CD4-positive, alpha-beta T cell treated with Interleukin-4 for 4 hours (primary cell): ENCODE results near the gene ACP6.

Experiments
- DNase-seq: peaks from one replicate; pipeline ENCODE4 v3.0.0-alpha.2; 2020

ACP6 gene

GRCh38 chr1:147648933-147649332 lies 21.4 kb downstream of the ACP6 start:
- DNase-seq = no peak

DNA sequence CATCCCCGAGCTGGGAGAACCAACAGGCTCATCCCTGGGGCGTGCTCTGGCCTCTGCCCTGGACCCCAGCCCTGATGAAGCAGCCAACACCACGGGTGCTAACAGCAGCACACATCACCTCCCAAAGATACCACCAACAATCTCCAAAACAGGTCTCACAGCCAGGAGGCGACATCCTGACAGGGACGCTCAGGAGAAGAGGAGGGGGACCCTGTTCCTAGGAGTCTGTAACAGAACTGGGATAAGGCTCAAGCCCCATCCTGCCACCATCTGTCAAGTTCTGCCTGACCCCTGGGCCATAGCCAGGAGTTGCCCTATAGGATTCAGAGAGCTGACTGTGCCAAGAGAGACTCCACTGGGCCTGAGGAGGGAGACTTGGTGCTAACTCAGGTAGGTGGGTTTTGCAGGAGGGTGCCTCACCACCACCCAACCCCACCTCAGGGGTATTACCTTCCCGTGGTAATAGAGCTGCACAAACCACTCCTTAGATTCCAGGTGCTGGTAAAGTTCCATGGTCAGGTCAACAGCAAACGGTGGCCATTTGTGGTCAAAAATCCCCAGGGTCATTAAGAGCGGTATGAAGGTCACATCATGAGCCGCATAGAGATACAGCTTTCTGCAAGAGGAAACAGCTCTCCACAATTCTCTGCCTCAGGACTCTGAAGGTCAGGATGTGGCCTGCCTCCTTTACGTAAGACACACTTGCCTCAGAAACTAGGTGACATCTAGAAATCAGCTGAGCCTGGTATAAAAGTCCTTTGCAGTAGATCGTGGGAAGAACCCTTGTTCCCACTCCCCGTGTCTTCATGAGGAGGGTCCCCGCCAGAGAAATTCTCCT lies 22.3 kb downstream of the ACP6 start:
- peak; percentile 35 for DNase-seq

GRCh38 chr1:147643974-147644373 lies 26.4 kb downstream of the ACP6 start:
- no peak for DNase-seq

- DNase-seq = peak; percentile 72
These were observed 28.4 kb downstream of the ACP6 start for GRCh38 chr1:147641695-147642592.

DNA sequence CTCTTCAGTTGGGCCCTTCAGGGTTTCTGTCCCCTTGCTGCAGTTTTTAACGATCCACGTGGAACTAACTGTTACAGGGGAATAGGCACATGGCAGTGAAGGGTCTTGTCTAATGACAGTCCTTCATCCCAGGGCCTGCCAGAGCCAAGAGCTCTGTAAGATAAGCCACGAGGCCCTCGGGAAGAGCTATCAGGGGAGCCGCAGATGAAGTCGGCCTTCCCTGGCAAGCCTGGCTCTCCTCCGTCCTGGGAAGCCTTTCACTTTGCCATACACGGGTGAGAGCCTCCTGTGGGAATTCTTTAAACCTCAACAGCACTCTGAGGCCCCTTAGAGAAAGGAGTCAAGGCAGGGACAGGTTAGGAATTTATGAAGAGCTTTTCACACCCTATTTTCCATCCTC lies 29.0 kb downstream of the ACP6 start:
- no peak for DNase-seq

DNA sequence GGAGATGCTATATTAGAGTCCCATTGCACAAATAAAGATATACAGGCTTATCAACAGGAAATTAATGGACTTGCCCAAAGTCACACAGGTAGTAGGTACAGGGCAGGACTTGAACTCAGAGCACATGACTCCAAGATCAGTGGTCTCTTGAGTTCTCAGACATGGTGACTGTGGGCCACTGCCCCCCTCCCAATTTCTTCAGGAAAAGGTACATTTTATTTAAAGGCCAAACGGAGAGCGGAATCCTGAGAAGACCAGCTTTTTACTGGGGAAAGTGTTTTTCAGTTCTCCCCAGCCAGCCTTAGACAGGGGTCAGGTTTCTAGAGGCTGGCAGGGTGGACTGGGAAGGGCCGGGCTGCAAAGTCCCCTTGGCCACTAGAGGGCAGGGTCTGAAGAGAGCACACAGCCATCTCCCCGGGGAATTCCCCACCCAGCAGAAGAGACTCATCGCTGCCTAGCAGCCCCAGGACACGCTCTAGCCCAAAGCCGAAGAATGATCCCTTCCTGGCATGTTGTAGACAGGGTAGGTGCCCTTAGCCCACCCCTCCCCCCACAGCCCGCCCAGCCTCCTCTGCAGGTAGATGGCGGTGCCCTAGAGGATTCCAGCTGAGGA lies 29.7 kb downstream of the ACP6 start:
- DNase-seq = peak; percentile 80

GRCh38 chr1:147636314-147636713 lies 34.0 kb downstream of the ACP6 start:
- DNase-seq = no peak

DNA sequence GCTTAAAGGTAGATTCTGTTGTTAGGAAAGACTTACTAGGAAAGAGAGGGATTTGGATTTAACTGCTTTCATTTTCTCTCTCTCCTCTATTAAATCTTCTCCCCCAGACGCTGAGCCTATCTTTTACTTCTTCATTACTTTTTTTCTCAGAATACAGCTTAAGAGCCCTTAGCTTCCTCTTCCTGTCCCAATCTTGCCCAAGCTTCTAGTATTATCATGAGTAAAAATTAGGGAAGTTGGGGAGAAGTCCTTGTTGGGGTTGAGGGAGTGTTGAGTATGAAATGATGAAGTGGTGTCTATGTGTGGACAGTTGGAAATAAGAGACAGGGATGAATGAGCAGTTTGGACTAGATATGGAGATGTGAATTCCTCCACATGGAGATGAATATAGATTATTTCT lies 35.0 kb downstream of the ACP6 start:
- DNase-seq = no peak

GRCh38 chr1:147634645-147635044 lies 35.7 kb downstream of the ACP6 start:
- no peak for DNase-seq

- DNase-seq = no peak
These were observed 36.6 kb downstream of the ACP6 start for GRCh38 chr1:147633759-147634158.

GRCh38 chr1:147631839-147632238 lies 38.5 kb downstream of the ACP6 start:
- DNase-seq = no peak

DNA sequence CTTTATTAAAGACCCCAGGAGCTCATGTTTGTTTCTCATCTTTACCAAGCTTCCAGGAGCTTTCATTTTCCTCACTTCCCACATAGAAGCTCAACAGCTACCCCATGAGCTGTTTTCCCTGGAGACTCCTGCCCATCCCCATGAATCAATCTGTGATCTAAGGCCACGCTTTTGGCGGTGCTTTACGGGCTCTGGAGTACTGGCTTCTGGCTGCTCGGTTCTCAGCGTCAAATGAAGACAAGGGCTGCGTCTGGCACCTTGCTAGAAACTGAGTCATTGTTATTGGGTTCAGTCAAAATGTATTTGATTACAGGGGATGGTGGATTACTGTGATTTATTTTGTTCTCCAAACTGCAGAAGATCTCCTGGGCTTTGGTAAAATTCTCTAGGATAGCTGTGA lies 39.9 kb downstream of the ACP6 start:
- no peak for DNase-seq

GRCh38 chr1:147630022-147630421 lies 40.3 kb downstream of the ACP6 start:
- no peak for DNase-seq

DNA sequence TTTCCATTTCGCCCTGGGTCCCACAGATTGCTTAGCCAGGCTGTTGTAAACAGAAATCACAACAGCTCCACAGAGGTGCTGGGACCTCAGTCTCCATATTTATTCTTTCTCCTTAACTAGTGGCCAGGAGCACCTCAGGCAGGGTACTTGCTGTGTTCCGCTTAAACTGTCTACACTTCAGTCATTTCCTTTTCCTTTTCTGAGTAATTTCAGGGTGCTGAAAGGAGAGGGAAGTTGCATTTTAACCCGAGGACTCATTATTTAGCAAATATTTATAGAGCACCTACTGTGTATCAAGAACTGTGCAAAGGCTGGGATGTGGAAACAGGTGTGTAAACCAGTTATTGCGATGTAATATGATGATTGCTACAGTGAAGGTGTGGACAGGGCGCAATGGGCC lies 41.9 kb downstream of the ACP6 start:
- no peak for DNase-seq

GRCh38 chr1:147627435-147628110 lies 42.8 kb downstream of the ACP6 start:
- peak; percentile 67 for DNase-seq

- DNase-seq = no peak
These were observed 43.6 kb downstream of the ACP6 start for GRCh38 chr1:147626739-147627138.

- DNase-seq = no peak
These were observed 44.0 kb downstream of the ACP6 start for GRCh38 chr1:147626291-147626690.

GRCh38 chr1:147625362-147625995 lies 44.8 kb downstream of the ACP6 start:
- DNase-seq = no peak

- no peak for DNase-seq
These were observed 45.8 kb downstream of the ACP6 start for GRCh38 chr1:147624529-147624928.

- DNase-seq = no peak
These were observed 46.3 kb downstream of the ACP6 start for GRCh38 chr1:147624011-147624410.

DNA sequence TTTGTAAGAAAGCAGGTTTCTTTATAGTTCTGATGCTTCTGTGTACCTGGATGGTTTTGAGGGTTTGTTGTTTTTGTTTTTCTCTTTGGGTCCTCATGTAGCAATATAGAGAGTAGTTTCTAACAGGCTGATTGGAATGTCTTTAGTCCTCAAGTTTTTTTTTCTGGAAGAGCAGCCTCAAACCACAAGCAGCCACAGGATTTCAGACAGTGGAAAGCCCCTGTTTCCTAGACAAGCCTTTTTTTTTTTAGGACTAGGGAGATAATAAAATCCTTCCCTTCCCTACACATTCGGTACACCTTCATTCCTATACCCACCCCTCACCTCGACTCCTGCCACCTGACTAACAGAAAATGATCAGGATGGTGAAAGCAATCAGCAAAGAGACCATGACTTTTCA lies 47.6 kb downstream of the ACP6 start:
- DNase-seq = no peak

DNA sequence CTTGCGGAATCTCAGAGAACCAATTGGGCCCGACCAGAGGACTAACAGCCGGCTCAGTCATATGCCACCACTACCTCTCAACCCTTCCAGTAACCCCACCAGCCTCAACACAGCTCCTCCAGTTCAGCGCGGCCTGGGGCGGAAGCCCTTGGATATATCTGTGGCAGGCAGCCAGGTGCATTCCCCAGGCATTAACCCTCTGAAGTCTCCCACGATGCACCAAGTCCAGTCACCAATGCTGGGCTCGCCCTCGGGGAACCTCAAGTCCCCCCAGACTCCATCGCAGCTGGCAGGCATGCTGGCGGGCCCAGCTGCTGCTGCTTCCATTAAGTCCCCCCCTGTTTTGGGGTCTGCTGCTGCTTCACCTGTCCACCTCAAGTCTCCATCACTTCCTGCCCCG lies 49.8 kb downstream of the ACP6 start:
- DNase-seq = no peak

DNA sequence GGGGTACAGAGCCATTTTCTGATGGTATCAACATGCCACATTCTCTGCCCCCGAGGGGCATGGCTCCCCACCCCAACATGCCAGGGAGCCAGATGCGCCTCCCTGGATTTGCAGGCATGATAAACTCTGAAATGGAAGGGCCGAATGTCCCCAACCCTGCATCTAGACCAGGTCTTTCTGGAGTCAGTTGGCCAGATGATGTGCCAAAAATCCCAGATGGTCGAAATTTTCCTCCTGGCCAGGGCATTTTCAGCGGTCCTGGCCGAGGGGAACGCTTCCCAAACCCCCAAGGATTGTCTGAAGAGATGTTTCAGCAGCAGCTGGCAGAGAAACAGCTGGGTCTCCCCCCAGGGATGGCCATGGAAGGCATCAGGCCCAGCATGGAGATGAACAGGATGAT lies 50.6 kb downstream of the ACP6 start:
- no peak for DNase-seq
